ENCODE results near the gene MCRIP1.

- no peak for TF ChIP-seq POLR2A (IDR thresholded peaks at IDR 0.05; ENCODE audit: low read depth)
- no peak for TF ChIP-seq CTCF (IDR thresholded peaks at IDR 0.05)
- TF ChIP-seq EP300 (IDR thresholded peaks at IDR 0.05) = no peak
These were observed 25.3 kb upstream of the MCRIP1 start for GRCh38 chr17:81858170-81858966.

Data from esophagus muscularis mucosa (tissue), 4 donors.